CD4-positive, alpha-beta T cell treated with Interferon gamma for 1 hour (primary cell): ENCODE data around the gene NEUROD4.

Experiments used
- DNase-seq: peaks from one replicate; pipeline ENCODE4 v3.0.0-alpha.2; 2020

The NEUROD4 gene

GRCh38 chr12:55061024-55061423 is 41.2 kb downstream of the NEUROD4 start:
- DNase-seq, result no peak

- no peak for DNase-seq
Observed at GRCh38 chr12:55063291-55063690, 43.5 kb downstream of the NEUROD4 start.

GRCh38 chr12:55065535-55065934 is 45.8 kb downstream of the NEUROD4 start:
- DNase-seq, result no peak

GRCh38 chr12:55067701-55068100 is 47.9 kb downstream of the NEUROD4 start:
- DNase-seq, result no peak

GRCh38 chr12:55068416-55069010 is 48.7 kb downstream of the NEUROD4 start:
- peak; percentile 11 for DNase-seq

- DNase-seq, result peak; percentile 75
Observed at GRCh38 chr12:55072083-55072482, 52.3 kb downstream of the NEUROD4 start.

- DNase-seq, result peak; percentile 64
Observed at GRCh38 chr12:55073043-55074022, 53.6 kb downstream of the NEUROD4 start.

GRCh38 chr12:55074806-55075205 is 55.0 kb downstream of the NEUROD4 start:
- no peak for DNase-seq
